Endothelial cell of umbilical vein (primary cell): ENCODE results near the gene CCDC126.

Source experiments
- CTCF ChIP-seq, 2 donors: IDR thresholded peaks; 1 replicate in 1 of 2; 2 replicates in 1 of 2; pipeline ENCODE4 v1.5.1; 2011; ENCODE audit warnings: low read length in 2 of 2, mild to moderate bottlenecking in 2 of 2, moderate library complexity in 2 of 2, control low read depth in 1 of 2, inconsistent platforms in 1 of 2, low read depth in 1 of 2; ENCODE audit not compliant: insufficient read depth in 1 of 2; ENCODE audit errors: extremely low read depth in 1 of 2
- EZH2 ChIP-seq: IDR thresholded peaks from 2 replicates; pipeline ENCODE4 v1.6.1; 2012; ENCODE audit warnings: borderline replicate concordance, low read depth, mild to moderate bottlenecking, moderate library complexity, low read length, inconsistent platforms; ENCODE audit not compliant: severe bottlenecking
- FOS ChIP-seq: IDR thresholded peaks from 2 replicates; pipeline ENCODE4 v1.6.1; 2011; ENCODE audit warnings: mild to moderate bottlenecking, low read length, moderate library complexity, borderline replicate concordance; ENCODE audit not compliant: insufficient read depth

GRCh38 chr7:23558303-23558702, 38.9 kb upstream of the CCDC126 start:
- no peak for TF ChIP-seq EZH2
- TF ChIP-seq CTCF (IDR thresholded peaks at IDR 0.05; ENCODE audit: extremely low read depth in 1 of 2, insufficient read depth in 1 of 2, low read depth in 1 of 2, low read length in 2 of 2): no peak
- TF ChIP-seq FOS: no peak
